Thyroid gland (tissue), 4 donors: Measurements from ENCODE around the gene OR51V1. TPM values are rescaled to one million over a fixed set of nuclear protein-coding genes. Genes with fewer than 3 reads are reported as not detected.
"Not testable (repeated sequence)": the region's sequence is repeated elsewhere in the genome, so short reads cannot be mapped to it uniquely, and the experiment has no call there.

Experiments
- DNase-seq, 2 donors: peaks; one replicate each; pipeline ENCODE4 v3.0.0-alpha.2; 2019
- H3K27ac ChIP-seq, 3 donors: fragments of 200-600 bp; sonication (generic); 1 replicate in 2 of 3; 2 replicates in 1 of 3; pipeline ENCODE4 v1.5.1; 2016 to 2019; ENCODE audit warnings: mild to moderate bottlenecking in 1 of 3, moderate library complexity in 1 of 3
- H3K27me3 ChIP-seq: fragments of 200-600 bp; sonication (generic); one replicate; pipeline ENCODE4 v1.5.1; 2019
- H3K36me3 ChIP-seq, 2 donors: fragments of 200-600 bp; sonication (generic); one replicate each; pipeline ENCODE4 v1.5.1; 2016 to 2019
- H3K4me1 ChIP-seq, 2 donors: fragments of 200-600 bp; sonication (generic); one replicate each; pipeline ENCODE4 v1.5.1; 2017 to 2019
- H3K4me3 ChIP-seq, 3 donors: fragments of 200-600 bp; sonication (generic); replicated peaks in 1 of 3; 1 replicate in 2 of 3; 2 replicates in 1 of 3; pipeline ENCODE4 v1.5.1; 2016; ENCODE audit warnings: mild to moderate bottlenecking in 1 of 3
- H3K9me3 ChIP-seq: fragments of 200-600 bp; sonication (generic); one replicate; pipeline ENCODE4 v1.5.1; 2017
- CTCF ChIP-seq, 6 experiments: fragments of 200-600 bp in 3 of 6; fragments of 450-650 bp in 3 of 6; sonication (generic) in 3 of 6; IDR thresholded peaks; one replicate each; pipeline ENCODE4 v1.5.1; 2016 to 2019; ENCODE audit warnings: antibody characterized with exemption in 6 of 6, mild to moderate bottlenecking in 2 of 6, inconsistent platforms in 1 of 6, moderate library complexity in 1 of 6
- POLR2A ChIP-seq, 2 donors: fragments of 450-650 bp; IDR thresholded peaks; one replicate each; pipeline ENCODE4 v1.6.1; 2017; ENCODE audit warnings: antibody characterized with exemption in 2 of 2, mild to moderate bottlenecking in 2 of 2, moderate library complexity in 1 of 2
- WGBS, 2 donors: methylation state at CpG; one replicate each; pipeline ENCODE4 v1.1.5; 2017; 5-methylcytosine and 5-hydroxymethylcytosine counted together
- intact Hi-C: fragments of 100-400 bp; cut with DNase I; formaldehyde crosslinking; loops from one replicate; pipeline ENCODE4 v1.15.1; 2023
- total RNA-seq, 4 donors: library from RNA; depleted of rRNA; stranded (reverse); fragments of >200 nt; gene quantifications; one replicate each; pipeline ENCODE4 v1.2.3, GENCODE V29; 2016

OR51V1 gene
- total RNA-seq, 4 donors from 2014 or later = not detected

- intact Hi-C loops, H3K4me1 ChIP-seq, H3K27me3 ChIP-seq, DNase-seq, H3K9me3 ChIP-seq, H3K36me3 ChIP-seq, H3K27ac ChIP-seq, H3K4me3 ChIP-seq: not testable (repeated sequence)
- 85 to 96% methylated on average over 4 of the region's 4 CpGs for WGBS, 2 donors
Observed at GRCh38 chr11:5160217-5160616, 40.3 kb downstream of the OR51V1 start.

- intact Hi-C loops = no loop called here
- no peak for DNase-seq
- H3K27me3 ChIP-seq = no peaks in the 10 kb centered on the region
- H3K4me1 ChIP-seq = no peaks in the 10 kb centered on the region
- H3K36me3 ChIP-seq = no peaks in the 10 kb centered on the region
- H3K4me3 ChIP-seq = no peak overlapping the region
- H3K27ac ChIP-seq = no peak overlapping the region
- no peaks in the 10 kb centered on the region for H3K9me3 ChIP-seq
- TF ChIP-seq POLR2A (IDR thresholded peaks at IDR 0.05) = no peak
- no peak for TF ChIP-seq CTCF (IDR thresholded peaks at IDR 0.05)
Observed at GRCh38 chr11:5159806-5160205, 40.7 kb downstream of the OR51V1 start.

- H3K27ac ChIP-seq = no peak within 1 kb of the TSS
- intact Hi-C loops = no loop called here
- no peaks in the 10 kb centered on the region for H3K9me3 ChIP-seq
- no peaks in the 10 kb centered on the region for H3K27me3 ChIP-seq
- TF ChIP-seq CTCF (IDR thresholded peaks at IDR 0.05) (no peak), POLR2A (IDR thresholded peaks at IDR 0.05) (no peak)
- no peak for DNase-seq
- WGBS, 2 donors = 78 to 83% methylated on average over 3 of the region's 3 CpGs
- no peak within 1 kb of the TSS for H3K4me3 ChIP-seq
- H3K36me3 ChIP-seq = no peaks in the 10 kb centered on the region
- no peaks in the 10 kb centered on the region for H3K4me1 ChIP-seq
Observed at GRCh38 chr11:5154657-5155056, 45.8 kb downstream of the OR51V1 start, which contains the start of gene OR52A1. Gene OR52A1 (minus strand): TSS chr11:5154757. CDS start chr11:5152369, 2,388 bp downstream.

- 67 to 69% methylated on average over 3 of the region's 3 CpGs for WGBS, 2 donors
- H3K4me3 ChIP-seq = no peak overlapping the region
- no peak overlapping the region for H3K27ac ChIP-seq
- TF ChIP-seq CTCF (IDR thresholded peaks at IDR 0.05) (no peak), POLR2A (IDR thresholded peaks at IDR 0.05) (no peak)
- intact Hi-C loops = no loop called here
- DNase-seq = no peak
- H3K27me3 ChIP-seq = no peaks in the 10 kb centered on the region
- H3K9me3 ChIP-seq = no peaks in the 10 kb centered on the region
- no peaks in the 10 kb centered on the region for H3K36me3 ChIP-seq
- H3K4me1 ChIP-seq = no peaks in the 10 kb centered on the region
Observed at GRCh38 chr11:5153574-5154431, 46.7 kb downstream of the OR51V1 start.

GRCh38 chr11:5151713-5152153 is 48.7 kb downstream of the OR51V1 start:
- Histone ChIP-seq H3K27ac (no peak overlapping the region), H3K36me3 (no peaks in the 10 kb centered on the region), H3K4me3 (no peak overlapping the region), H3K4me1 (no peaks in the 10 kb centered on the region), H3K9me3 (no peaks in the 10 kb centered on the region), H3K27me3 (no peaks in the 10 kb centered on the region)
- no peak for DNase-seq
- TF ChIP-seq CTCF (IDR thresholded peaks at IDR 0.05) (no peak), POLR2A (IDR thresholded peaks at IDR 0.05) (no peak)
- intact Hi-C loops = no loop called here
- 67 to 84% methylated on average over 3 of the region's 3 CpGs for WGBS, 2 donors

Other genes starting within 250 kb of the OR51V1 start
- gene OR51A2, start 245.0 kb downstream of the OR51V1 start, total RNA-seq = not detected
- gene OR51L1, start 205.8 kb downstream of the OR51V1 start, total RNA-seq = not detected
- not detected for gene OR52J3, start 154.2 kb downstream of the OR51V1 start, total RNA-seq
- not detected for gene OR52E2, start 141.1 kb downstream of the OR51V1 start, total RNA-seq
- gene OR52E1, start 131.1 kb downstream of the OR51V1 start, total RNA-seq = not detected
- not detected for gene OR52A5, start 62.3 kb downstream of the OR51V1 start, total RNA-seq
- not detected for gene OR52A1, start 45.9 kb downstream of the OR51V1 start, total RNA-seq
- gene HBB, start 26.4 kb upstream of the OR51V1 start, total RNA-seq = 100 to 1,000 TPM in 2 of 4 donors, 10 to 100 TPM in 1, 1 to 10 TPM in 1; 2.5 to 214 (median 107) TPM
- 1 to 10 TPM in 1 of 4 donors, not detected in 3; 1.0 TPM for gene HBD, start 33.8 kb upstream of the OR51V1 start, total RNA-seq
- gene HBG1, start 49.2 kb upstream of the OR51V1 start, total RNA-seq = not detected
- gene HBG2, start 54.1 kb upstream of the OR51V1 start, total RNA-seq = not detected
- gene HBE1, start 69.3 kb upstream of the OR51V1 start, total RNA-seq = 1 to 10 TPM in 1 of 4 donors, not detected in 3; 1.2 TPM
- gene OR51B4, start 101.3 kb upstream of the OR51V1 start, total RNA-seq = not detected
- gene OR51B2, start 123.6 kb upstream of the OR51V1 start, total RNA-seq = not detected
- 1 to 10 TPM in 1 of 4 donors, under 1 TPM in 1, not detected in 2; 0.78 to 1.2 TPM for gene OR51B5, start 142.8 kb upstream of the OR51V1 start, total RNA-seq
- gene OR51B6, start 150.8 kb upstream of the OR51V1 start, total RNA-seq = not detected
- gene OR51M1, start 183.1 kb upstream of the OR51V1 start, total RNA-seq = not detected
- gene OR51Q1, start 221.4 kb upstream of the OR51V1 start, total RNA-seq = not detected
- gene OR51I1, start 240.8 kb upstream of the OR51V1 start, total RNA-seq = under 1 TPM in 2 of 4 donors, not detected in 2; 0.33 to 0.93 TPM
- gene OR51I2, start 248.6 kb upstream of the OR51V1 start, total RNA-seq = not detected